ENCODE results near the gene TSC22D3. TPM values are rescaled to one million over a fixed set of nuclear protein-coding genes. Genes with fewer than 3 reads are reported as not detected.
"Not testable (repeated sequence)": the region's sequence is repeated elsewhere in the genome, so short reads cannot be mapped to it uniquely, and the experiment has no call there.

TSC22D3 gene
- total RNA-seq, 1 experiment from 2014 or later, result 57.7 TPM

GRCh38 chrX:107684956-107685385 is 90.6 kb downstream of the TSC22D3 start:
- DNase-seq (ENCODE audit: extremely low read depth, low read depth), result no peak

DNA sequence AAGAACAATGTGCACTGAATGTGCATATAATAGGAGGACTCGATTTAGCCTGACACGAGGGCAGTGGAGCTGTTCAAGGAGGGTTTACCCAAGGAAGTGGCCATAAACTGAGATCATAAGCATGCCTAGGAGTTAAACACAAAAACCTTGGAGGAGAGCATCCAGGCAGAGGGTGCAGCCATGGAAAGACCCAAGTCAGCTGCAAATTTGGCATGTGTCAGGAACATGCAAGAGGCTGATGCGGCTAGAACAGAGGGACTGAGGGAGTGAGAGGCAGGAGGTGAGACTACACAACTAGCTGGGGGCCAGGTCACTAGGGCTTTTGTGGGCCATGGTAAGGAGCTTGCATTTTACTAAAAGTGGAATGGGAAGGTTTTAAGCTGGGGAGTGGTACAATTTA is 91.7 kb downstream of the TSC22D3 start:
- no peak for DNase-seq (ENCODE audit: extremely low read depth, low read depth)

DNA sequence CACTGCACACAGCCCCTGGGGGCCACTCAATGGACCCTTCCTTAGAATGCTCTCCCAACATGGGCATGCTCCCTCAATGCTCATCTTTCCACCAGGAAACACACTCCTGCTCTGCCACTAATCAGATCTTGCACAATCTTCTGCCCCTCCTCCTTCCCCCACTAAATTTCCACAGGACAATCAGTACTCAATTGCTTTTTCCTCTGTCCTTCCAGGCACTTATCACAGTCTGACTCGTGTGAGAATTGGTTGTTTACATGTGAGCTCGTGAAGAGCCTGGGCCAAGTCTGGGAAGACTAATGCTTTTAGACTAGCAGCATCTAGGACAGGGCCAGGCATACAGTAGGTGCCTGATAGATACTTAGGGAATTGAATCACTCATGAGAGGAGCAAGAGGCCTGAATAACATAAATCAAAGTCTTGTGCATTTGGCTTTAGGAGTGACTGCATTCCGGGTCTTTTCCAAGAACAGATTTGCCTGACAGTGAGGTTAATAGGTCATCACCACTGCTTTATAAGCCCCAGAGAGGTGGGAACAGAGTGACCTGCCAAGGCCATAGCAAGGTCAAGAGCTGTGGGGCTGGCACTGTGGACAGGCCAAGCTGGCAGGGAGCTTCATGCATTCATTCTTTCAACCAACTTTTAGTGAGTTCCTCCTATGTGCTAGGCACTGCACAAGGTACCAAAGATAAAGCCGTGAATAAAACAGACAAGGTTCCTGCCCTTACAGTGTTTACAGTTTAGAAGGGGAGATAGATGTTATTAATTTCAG is 92.3 kb downstream of the TSC22D3 start:
- DNase-seq (ENCODE audit: extremely low read depth, low read depth), result no peak

DNA sequence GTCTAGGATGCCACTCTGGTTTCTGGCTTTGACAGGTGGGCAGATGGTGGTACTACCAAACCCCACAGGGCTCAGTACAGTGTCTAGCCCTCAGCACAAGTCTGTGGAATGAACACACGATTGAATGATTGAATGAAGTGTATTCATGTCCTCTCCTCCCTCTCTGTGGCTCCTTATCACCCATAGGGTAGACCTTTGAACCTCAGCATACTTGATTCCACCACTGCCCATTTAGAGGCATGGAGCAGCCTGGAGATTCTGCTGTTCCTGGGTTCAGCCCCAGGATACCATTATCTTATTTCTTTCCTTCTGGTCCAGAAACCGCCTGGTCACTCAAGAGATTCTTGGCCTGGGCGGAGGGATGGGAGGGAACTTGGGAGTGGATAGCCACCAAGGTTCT is 93.3 kb downstream of the TSC22D3 start:
- DNase-seq (ENCODE audit: extremely low read depth, low read depth), result no peak

- DNase-seq (ENCODE audit: extremely low read depth, low read depth), result no peak
Observed at GRCh38 chrX:107678957-107679740, 96.4 kb downstream of the TSC22D3 start.

DNA sequence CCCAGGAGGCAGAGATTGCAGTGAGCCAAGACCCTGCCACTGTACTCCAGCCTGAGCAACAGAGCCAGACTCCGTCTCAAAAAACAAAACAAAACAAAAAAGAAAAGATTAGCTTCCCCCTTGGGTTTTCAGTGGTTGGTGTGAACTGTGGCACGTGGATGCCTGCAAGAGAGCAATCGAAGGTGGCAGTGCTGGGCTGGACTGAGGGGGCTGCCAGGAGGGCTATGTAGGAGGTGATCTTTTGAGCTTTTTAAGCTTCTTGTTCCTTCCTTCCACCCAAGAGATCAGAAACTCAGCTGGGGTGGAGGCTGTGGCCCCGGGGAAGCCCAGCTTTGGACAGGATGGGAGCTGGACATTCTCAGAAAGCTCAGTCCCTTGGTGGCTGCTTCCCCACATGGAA is 97.7 kb downstream of the TSC22D3 start:
- DNase-seq (ENCODE audit: extremely low read depth, low read depth), result no peak

DNA sequence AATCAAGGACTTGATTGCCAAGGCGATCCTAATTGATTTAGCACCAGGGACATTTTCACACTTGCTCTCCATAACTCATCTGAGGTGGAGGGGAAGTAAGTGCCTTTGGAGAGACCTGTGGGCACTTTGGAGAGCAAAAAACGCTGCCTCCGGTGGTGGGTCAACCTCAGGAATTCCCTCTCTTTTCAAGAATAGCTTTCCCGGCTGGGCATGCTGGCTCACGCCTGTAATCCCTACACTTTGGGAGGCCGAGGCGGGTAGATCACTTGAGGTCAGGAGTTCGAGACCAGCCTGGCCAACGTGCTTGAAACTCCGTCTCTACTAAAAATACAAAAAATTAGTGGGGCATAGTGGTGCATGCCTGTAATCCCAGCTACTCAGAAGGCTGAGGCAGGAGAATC is 98.1 kb downstream of the TSC22D3 start:
- no peak for DNase-seq (ENCODE audit: extremely low read depth, low read depth)

DNA sequence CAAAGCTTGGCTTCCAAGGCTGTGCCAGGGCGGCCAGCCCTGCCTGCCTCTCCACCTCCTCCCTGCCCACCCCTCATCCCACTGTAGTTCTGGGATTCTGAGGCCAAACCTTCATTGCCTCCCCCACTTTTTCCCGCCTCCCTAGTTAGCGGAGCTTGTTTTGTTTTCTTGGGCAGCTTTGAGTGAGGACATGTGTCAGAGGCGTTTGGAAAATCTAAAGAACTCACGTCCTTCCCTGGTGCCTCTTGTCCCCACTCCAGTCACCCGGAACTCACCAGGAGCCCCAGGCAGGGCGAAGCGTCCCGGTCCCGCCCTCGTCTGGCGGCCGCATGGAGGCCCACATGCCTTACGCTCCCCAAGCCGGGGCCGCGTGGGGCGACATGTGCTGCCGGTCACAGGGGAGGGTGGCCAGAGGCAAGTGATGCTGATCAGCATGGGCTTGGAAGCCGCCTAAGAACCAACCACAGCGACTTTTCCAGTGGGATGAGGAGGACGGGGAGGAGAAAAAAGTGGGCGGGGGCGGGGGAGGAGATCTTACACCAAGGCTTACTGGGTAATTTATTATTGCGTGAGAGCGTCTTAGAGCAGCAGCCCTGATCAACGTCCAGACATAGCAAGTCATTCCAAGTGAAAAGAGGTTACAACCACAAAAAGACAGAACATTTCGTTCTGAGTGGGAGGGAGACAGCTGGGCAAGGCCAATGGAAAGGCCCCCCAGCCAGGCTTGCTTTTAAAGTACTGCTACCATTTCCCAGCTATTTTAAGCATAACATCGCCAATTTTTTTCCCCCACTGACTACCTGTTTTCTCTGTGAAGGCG is 98.8 kb downstream of the TSC22D3 start:
- peak; percentile 85 for DNase-seq (ENCODE audit: extremely low read depth, low read depth)

DNA sequence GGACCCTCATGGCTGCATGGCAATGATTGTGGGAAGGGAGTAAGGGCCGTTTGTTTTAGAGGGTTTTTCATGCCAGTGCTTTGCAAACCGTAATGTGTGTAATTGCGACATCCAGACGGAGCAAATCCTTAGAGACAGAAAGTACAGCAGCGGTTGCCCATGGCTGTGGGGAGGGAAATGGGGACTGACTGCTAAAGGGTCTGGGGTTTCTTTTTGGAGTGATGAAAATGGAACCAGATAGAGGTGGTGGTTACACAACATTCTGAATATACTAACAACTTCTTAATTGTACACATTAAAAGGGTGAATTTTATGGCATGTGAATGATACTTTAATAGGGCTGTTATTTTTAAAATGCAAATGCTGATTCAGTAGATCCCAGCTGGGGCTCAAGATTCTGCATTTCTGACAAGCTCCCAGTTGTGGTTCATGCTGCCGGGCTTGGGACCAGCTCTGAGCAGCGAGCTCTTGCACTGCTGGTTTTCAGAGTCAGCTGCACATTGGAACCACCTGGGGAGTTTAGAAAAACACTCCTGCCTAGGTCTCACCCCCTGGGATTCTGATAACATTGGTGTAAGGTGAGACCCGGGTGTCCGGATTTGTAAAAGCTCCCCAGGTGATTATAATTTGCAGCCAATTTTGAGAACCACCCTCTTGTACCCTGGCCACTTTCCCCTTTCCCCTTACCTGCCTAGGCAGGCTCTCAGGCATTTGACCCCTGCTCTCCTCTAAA is 99.6 kb downstream of the TSC22D3 start:
- peak; percentile 29 for DNase-seq (ENCODE audit: extremely low read depth, low read depth)

- DNase-seq (ENCODE audit: extremely low read depth, low read depth), result no peak
Observed at GRCh38 chrX:107675365-107675654, 100.3 kb downstream of the TSC22D3 start.

DNA sequence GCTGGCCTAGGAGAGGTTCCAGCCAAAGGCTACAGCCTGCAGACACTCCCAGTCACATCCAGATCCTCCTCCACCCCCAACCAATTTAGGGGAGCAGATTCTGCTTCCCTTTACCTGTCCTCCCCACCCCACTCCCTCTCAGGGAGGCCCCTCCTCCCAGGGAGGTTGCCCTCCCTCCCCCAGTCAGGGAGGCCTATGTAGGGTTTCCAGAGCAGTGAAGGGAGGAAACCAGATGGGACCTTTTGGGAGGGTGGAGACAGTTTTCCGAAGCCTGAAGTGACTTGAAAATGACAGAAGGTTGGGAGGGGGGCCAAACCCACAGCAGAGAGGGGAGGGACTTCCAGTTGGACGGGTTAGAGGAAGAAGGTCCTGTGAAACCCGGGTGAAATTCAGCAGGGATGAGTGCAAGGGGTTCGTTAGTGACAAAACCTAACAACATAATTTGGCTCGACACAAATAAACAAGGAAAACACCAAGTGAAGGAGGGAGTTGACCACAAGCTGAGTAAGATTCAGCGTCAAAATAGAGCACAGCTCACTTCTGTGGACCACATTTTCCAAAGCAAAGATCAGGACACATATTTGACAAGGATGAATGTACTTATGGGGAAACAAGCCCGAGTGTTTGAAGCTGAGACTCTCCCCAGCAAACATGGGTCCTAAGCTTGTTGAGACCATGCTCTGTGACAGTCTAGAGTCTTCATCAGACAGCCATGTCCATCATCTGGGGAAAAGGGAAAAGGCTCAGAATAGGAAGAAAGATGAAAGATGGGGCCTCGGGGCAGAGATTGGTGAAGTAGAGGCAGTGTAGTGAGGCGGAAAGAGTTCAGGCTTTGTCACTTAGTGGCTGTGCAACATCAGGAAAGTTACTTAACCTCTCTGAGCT is 100.9 kb downstream of the TSC22D3 start:
- no peak for DNase-seq (ENCODE audit: extremely low read depth, low read depth)

GRCh38 chrX:107673933-107674479 is 101.6 kb downstream of the TSC22D3 start:
- no peak for DNase-seq (ENCODE audit: extremely low read depth, low read depth)

DNA sequence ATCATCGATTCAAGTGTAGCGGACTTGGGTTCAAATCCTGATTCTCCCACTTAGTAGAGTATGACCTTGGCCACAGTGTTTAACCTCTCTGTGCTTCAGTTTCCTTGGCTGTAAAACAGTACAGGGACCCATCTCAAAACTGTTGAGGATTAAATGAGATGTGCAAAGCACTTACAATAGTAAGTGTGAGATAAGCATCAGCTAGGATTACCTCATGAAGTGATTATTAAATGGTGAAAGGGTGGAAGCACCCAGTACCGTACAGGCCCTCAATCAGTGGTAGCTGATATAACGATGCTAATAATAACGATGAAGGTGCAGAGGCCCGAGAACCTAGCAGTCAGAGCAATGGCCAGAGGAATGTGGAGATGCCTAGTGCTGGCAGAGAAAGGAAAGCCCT is 102.2 kb downstream of the TSC22D3 start:
- no peak for DNase-seq (ENCODE audit: extremely low read depth, low read depth)

GRCh38 chrX:107672955-107673378 is 102.6 kb downstream of the TSC22D3 start:
- peak; percentile 64 for DNase-seq (ENCODE audit: extremely low read depth, low read depth)

DNA sequence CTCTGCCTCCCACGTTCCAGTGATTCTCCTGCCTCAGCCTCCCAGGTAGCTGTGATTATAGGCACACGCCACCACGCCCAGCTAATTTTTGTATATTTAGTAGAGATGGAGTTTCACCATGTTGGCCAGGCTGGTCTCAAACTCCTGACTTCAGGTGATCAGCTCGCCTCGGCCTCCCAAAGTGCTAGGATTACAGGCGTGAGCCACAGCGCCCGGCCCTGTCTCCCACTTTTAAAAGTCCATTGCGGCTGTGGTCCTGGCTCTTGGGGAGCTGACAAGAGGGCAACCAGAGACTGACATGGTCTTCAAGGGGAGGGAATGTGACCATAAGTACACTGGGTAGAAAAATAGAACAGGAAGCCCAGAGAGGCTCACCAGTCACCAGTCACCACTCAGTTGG is 104.3 kb downstream of the TSC22D3 start:
- not testable (repeated sequence) for DNase-seq (ENCODE audit: extremely low read depth, low read depth)

DNA sequence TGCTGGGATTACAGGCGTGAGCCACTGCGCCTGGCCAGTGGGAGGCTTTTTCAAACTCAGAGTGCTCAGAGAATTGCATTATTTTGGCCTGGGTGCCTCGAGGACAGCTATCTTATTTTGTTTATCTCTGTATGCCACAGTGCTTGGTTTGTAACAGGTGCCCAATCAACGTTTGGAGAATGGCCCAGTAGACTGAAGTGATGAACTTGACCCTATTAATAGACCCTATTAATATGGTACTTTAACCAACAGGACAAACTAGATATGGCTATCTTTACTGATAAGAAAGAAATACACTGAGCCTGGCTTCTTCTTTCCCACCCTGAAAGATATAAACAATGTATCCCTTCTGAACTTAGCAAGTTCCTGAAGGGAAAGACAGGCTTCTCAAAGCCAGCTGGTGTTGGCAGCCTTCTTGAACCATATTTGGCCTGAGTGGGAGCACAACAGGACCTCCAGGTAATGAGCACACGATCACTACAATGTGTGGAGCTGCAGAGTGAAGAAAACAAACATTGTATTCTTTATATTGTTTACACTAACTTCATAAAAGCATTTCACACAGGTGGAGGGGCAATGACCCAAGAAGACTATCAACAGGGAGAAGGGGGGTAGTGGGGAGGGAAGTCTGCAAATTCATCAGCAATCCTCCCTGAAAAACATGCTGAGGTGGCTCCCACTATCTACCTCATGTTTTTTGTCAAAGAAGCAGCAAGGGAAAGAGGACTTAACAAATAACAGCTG is 105.5 kb downstream of the TSC22D3 start:
- DNase-seq (ENCODE audit: extremely low read depth, low read depth), result no peak

DNA sequence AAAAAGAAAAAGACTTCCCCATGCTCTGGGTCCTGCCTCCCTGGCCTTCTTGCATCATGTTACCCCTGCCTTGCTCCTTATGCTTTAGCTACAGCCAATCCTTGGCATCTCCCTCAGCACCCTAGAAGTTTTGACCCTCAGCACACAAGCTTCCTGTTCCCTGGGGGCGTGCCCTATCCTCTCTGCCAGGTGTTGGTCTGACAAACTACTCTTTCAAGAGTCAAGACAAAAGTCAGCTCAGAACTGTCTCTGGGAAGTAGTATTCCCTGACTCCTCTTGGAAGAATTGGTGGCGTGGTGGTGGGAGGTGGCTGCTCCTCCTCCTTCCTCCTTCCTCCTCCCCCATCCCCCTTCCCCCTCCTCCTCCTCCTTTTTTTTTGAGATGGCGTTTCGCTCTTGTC is 106.3 kb downstream of the TSC22D3 start:
- DNase-seq (ENCODE audit: extremely low read depth, low read depth), result no peak

- DNase-seq (ENCODE audit: extremely low read depth, low read depth), result not testable (repeated sequence)
Observed at GRCh38 chrX:107668710-107669109, 106.9 kb downstream of the TSC22D3 start.

DNA sequence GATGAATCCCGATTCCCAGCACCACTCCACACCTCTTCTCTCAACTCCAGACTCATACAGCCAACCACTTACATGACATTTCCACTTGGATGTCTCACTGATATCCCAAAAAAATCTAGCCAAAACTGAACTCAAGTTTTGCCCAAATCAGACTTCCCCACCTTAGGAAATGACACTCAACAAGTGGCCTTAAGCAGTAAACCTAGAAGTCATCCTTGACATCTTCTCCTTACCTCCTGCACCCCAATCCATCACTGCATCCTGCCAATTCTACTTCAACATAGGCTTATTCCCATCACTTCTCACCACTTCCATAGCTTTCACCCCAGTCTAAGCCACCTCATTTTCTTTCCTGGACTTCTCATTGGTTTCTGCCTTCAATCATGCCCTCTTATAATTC is 108.2 kb downstream of the TSC22D3 start:
- no peak for DNase-seq (ENCODE audit: extremely low read depth, low read depth)
